T-cell (primary cell): ENCODE data around the gene COX7B2. TPM values are rescaled to one million over a fixed set of nuclear protein-coding genes. Genes with fewer than 3 reads are reported as not detected.

Experiments used
- ATAC-seq, 4 experiments: fragments of 200-7000 bp in 3 of 4; fragments of 150-1000 bp in 1 of 4; cut with Tn5 transposase; replicated peaks in 1 of 4; 1 replicate in 3 of 4; 2 replicates in 1 of 4; pipeline ENCODE4 v1.10.0; 2021; ENCODE audit warnings: moderate library complexity in 3 of 4, mild to moderate bottlenecking in 2 of 4, moderate number of reproducible peaks in 1 of 4
- CTCF ChIA-PET, 2 donors: fragments of 300-600 bp; sonication (Branson Sonifier 250); formaldehyde crosslinking; loops; one replicate each; lab custom pipeline; 2022; ENCODE audit warnings: antibody characterized with exemption in 2 of 2; lab: Charles Lee
- POLR2A ChIA-PET, 2 donors: fragments of 300-600 bp; sonication (Branson Sonifier 250); formaldehyde crosslinking; loops; one replicate each; lab custom pipeline; 2022; ENCODE audit warnings: antibody characterized with exemption in 2 of 2; lab: Charles Lee
- DNase-seq, 35 experiments: peaks; one replicate each; pipeline versions ENCODE4 v3.0.0 to v3.0.0-alpha.2; 2013 to 2023
- H3K27ac ChIP-seq: one replicate; pipeline ENCODE4 v1.5.1; 2013; ENCODE audit warnings: low read length
- H3K27me3 ChIP-seq, 2 experiments: replicated peaks in 1 of 2; 1 replicate in 1 of 2; 2 replicates in 1 of 2; pipeline versions ENCODE4 v1.6.1 to v1.7.0; 2013; ENCODE audit warnings: low read length in 1 of 2, mixed read lengths in 1 of 2; ENCODE audit not compliant: control insufficient read depth in 2 of 2, insufficient read depth in 2 of 2; ENCODE audit errors: extremely low read depth in 1 of 2
- H3K36me3 ChIP-seq, 2 donors: 1 replicate in 1 of 2; 2 replicates in 1 of 2; pipeline versions ENCODE4 v1.6.1 to v1.7.0; 2013; ENCODE audit warnings: low read length in 1 of 2; ENCODE audit not compliant: control insufficient read depth in 2 of 2, insufficient read depth in 1 of 2; ENCODE audit errors: extremely low read depth in 1 of 2
- H3K4me1 ChIP-seq, 2 experiments: 1 replicate in 1 of 2; 2 replicates in 1 of 2; pipeline versions ENCODE4 v1.6.1 to v1.7.0; 2013; ENCODE audit warnings: low read length in 2 of 2, mixed read lengths in 1 of 2; ENCODE audit not compliant: insufficient read depth in 2 of 2, control insufficient read depth in 1 of 2; ENCODE audit errors: extremely low read depth in 1 of 2
- H3K4me3 ChIP-seq, 2 donors: 1 replicate in 1 of 2; 2 replicates in 1 of 2; pipeline versions ENCODE4 v1.5.1 to v1.7.0; 2013; ENCODE audit warnings: mild to moderate bottlenecking in 2 of 2, low read length in 1 of 2, moderate library complexity in 1 of 2; ENCODE audit not compliant: control insufficient read depth in 1 of 2; ENCODE audit errors: extremely low read depth in 1 of 2
- H3K9me3 ChIP-seq: 2 replicates; pipeline ENCODE4 v1.7.0; 2013
- H3K27ac Mint-ChIP-seq, 2 donors: one replicate each; pipeline ENCODE4 v1.8.0; 2020 to 2021; ENCODE audit warnings: mild to moderate bottlenecking in 2 of 2, mixed read lengths in 2 of 2
- H3K27me3 Mint-ChIP-seq, 2 donors: one replicate each; pipeline ENCODE4 v1.8.0; 2021 to 2022; ENCODE audit warnings: mixed read lengths in 2 of 2
- H3K36me3 Mint-ChIP-seq: one replicate; pipeline ENCODE4 v1.8.0; 2021; ENCODE audit warnings: mixed read lengths
- H3K4me1 Mint-ChIP-seq, 3 donors: one replicate each; pipeline ENCODE4 v1.8.0; 2020 to 2022; ENCODE audit warnings: mixed read lengths in 3 of 3, mild to moderate bottlenecking in 1 of 3
- H3K4me3 Mint-ChIP-seq, 3 donors: one replicate each; pipeline ENCODE4 v1.8.0; 2020 to 2022; ENCODE audit warnings: mild to moderate bottlenecking in 3 of 3, mixed read lengths in 3 of 3, moderate library complexity in 3 of 3
- H3K9me3 Mint-ChIP-seq, 3 donors: one replicate each; pipeline ENCODE4 v1.8.0; 2020 to 2022; ENCODE audit warnings: mixed read lengths in 3 of 3
- WGBS: methylation state at CpG from one replicate; pipeline ENCODE4 v1.1.5; 2013; ENCODE audit warnings: missing lambda C conversion rate; ENCODE audit not compliant: insufficient coverage; 5-methylcytosine and 5-hydroxymethylcytosine counted together
- total RNA-seq, 35 experiments: library from RNA in 6 of 35; stranded (reverse) in 6 of 35; fragments of 120-200 nt in 1 of 35; gene quantifications; one replicate each; pipeline versions ENCODE4 v1.2.1 to v1.2.4 and lab custom pipeline; 2013 to 2026

Gene COX7B2
- total RNA-seq, 5 donors from 2014 or later (not counting 1 experiment from before 2014, with no cell fraction given), result not detected

DNA sequence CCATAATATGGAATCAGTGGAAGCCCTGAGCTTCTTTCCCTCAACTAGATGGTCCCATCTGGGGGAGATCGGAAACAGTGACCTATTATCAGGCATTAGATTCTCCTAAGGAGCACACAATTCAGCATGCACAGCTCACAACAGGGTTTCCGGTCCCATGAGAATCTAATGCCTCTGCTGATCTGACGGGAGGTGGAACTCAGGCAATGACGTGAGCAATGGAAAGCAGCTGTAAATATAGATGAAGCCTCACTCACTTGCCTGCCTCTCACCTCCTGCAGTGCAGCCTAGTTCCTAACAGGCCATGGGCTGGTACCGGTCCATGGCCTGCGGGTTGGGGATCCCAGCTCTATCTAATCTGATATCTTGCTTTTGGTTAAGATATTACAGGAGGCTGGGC is 88.9 kb downstream of the COX7B2 start:
- Histone ChIP-seq H3K9me3 (no peaks in the 10 kb centered on the region), H3K4me3 (no peak overlapping the region), H3K36me3 (no peaks in the 10 kb centered on the region), H3K27ac (no peak overlapping the region), H3K27me3 (no peaks in the 10 kb centered on the region), H3K4me1 (no peaks in the 10 kb centered on the region)
- H3K9me3 Mint-ChIP-seq, result peaks cover 0 to 5% (median 0%) of the 10 kb centered on the region in 3 donors
- ATAC-seq (no peak), DNase-seq (no peak)
- POLR2A ChIA-PET, result no interaction called here
- H3K4me3 Mint-ChIP-seq, result no peak overlapping the region
- no peaks in the 10 kb centered on the region for H3K4me1 Mint-ChIP-seq
- no peak overlapping the region for H3K27ac Mint-ChIP-seq
- 92% methylated on average over 4 of the region's 6 CpGs for WGBS
- no peaks in the 10 kb centered on the region for H3K27me3 Mint-ChIP-seq
- CTCF ChIA-PET, result interaction anchor here in 1 of 2 donors (0.8 kb wide), 1 partner anchor 101 kb away, joined by 4 read pairs; no protein-coding TSS in a partner anchor
- no peaks in the 10 kb centered on the region for H3K36me3 Mint-ChIP-seq

- POLR2A ChIA-PET, result no interaction called here
- H3K27ac Mint-ChIP-seq, result no peak overlapping the region
- no peak for DNase-seq
- Histone ChIP-seq H3K36me3 (no peaks in the 10 kb centered on the region), H3K9me3 (no peaks in the 10 kb centered on the region), H3K27me3 (no peaks in the 10 kb centered on the region), H3K27ac (no peak overlapping the region), H3K4me1 (no peaks in the 10 kb centered on the region), H3K4me3 (no peak overlapping the region)
- no CpG with 5 or more reads among the region's 3 CpGs for WGBS
- no peak for ATAC-seq
- H3K4me3 Mint-ChIP-seq, result no peak overlapping the region
- CTCF ChIA-PET, result interaction anchor here in 1 of 2 donors (0.6 kb wide), 1 partner anchor 572 kb away, joined by 8 read pairs; no protein-coding TSS in a partner anchor
- no peaks in the 10 kb centered on the region for H3K27me3 Mint-ChIP-seq
- H3K9me3 Mint-ChIP-seq, result no peaks in the 10 kb centered on the region
- H3K4me1 Mint-ChIP-seq, result no peaks in the 10 kb centered on the region
- H3K36me3 Mint-ChIP-seq, result no peaks in the 10 kb centered on the region
Observed at GRCh38 chr4:46819095-46819494, 90.0 kb downstream of the COX7B2 start.

DNA sequence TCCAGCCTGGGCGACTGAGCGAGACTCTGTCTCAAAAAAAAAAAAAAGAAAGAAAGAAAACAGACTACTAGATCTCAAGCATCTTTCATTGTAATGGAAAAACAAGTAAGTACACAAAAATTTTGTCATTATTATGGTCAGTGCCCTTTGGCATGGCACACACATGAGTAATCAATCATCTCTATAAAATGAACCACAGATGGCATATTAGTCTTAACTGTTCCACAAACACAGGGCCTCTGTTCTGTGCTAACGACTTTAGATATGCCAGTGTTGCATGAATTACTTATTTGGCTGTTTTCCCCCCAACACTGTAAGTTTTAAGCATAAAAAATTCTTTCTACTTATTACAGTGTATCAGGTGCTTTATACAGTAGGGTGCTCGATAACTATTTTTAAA is 90.4 kb downstream of the COX7B2 start:
- WGBS, result no CpG with 5 or more reads among the region's 4 CpGs

DNA sequence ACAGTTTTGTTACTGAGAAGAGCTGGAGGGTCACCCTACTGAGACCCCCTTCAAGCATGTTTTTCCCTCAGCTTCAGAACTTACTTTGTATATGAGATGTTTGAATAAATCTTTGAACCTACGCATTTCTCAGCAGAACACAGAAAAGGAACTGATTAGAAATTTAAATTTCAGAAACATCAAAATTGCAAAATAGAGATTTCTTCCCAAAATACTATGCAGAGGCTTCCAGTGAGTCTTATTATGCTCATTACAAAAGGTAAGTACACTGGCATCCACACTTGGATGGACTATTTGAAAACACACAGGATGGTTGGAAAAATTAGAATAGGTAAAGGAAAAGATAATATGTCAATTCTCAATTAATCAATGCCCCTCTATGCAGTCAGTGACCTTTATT is 91.2 kb downstream of the COX7B2 start:
- H3K4me3 Mint-ChIP-seq, result no peak overlapping the region
- no peak overlapping the region for H3K27ac Mint-ChIP-seq
- no peaks in the 10 kb centered on the region for H3K27me3 Mint-ChIP-seq
- ChIA-PET POLR2A (no interaction called here), CTCF (no interaction called here)
- WGBS, result no CpG with 5 or more reads among the region's 1 CpG
- no peak for DNase-seq
- no peaks in the 10 kb centered on the region for H3K36me3 ChIP-seq
- H3K4me1 ChIP-seq, result no peaks in the 10 kb centered on the region
- no peaks in the 10 kb centered on the region for H3K9me3 Mint-ChIP-seq
- H3K27ac ChIP-seq, result no peak overlapping the region
- H3K36me3 Mint-ChIP-seq, result no peaks in the 10 kb centered on the region
- H3K4me3 ChIP-seq, result no peak overlapping the region
- no peaks in the 10 kb centered on the region for H3K9me3 ChIP-seq
- no peak for ATAC-seq
- H3K4me1 Mint-ChIP-seq, result no peaks in the 10 kb centered on the region
- H3K27me3 ChIP-seq, result no peaks in the 10 kb centered on the region

More for the DNA sequence above, 90.4 kb downstream of the COX7B2 start:
- Mint-ChIP-seq H3K36me3 (no peaks in the 10 kb centered on the region), H3K4me3 (no peak overlapping the region), H3K4me1 (no peaks in the 10 kb centered on the region), H3K27ac (no peak overlapping the region), H3K9me3 (no peaks in the 10 kb centered on the region), H3K27me3 (no peaks in the 10 kb centered on the region)
- Histone ChIP-seq H3K27me3 (no peaks in the 10 kb centered on the region), H3K36me3 (no peaks in the 10 kb centered on the region), H3K4me1 (no peaks in the 10 kb centered on the region), H3K4me3 (no peak overlapping the region), H3K9me3 (no peaks in the 10 kb centered on the region), H3K27ac (no peak overlapping the region)
- no peak for ATAC-seq
- ChIA-PET CTCF (no interaction called here), POLR2A (no interaction called here)
- no peak for DNase-seq

GRCh38 chr4:46804781-46805413 is 104.1 kb downstream of the COX7B2 start:
- Mint-ChIP-seq H3K9me3 (peaks cover 0 to 3% (median 0%) of the 10 kb centered on the region in 3 donors), H3K4me1 (no peaks in the 10 kb centered on the region), H3K27ac (no peak overlapping the region), H3K27me3 (no peaks in the 10 kb centered on the region), H3K4me3 (no peak overlapping the region), H3K36me3 (no peaks in the 10 kb centered on the region)
- Histone ChIP-seq H3K9me3 (no peaks in the 10 kb centered on the region), H3K36me3 (no peaks in the 10 kb centered on the region), H3K27ac (no peak overlapping the region), H3K27me3 (no peaks in the 10 kb centered on the region), H3K4me1 (no peaks in the 10 kb centered on the region), H3K4me3 (no peak overlapping the region)
- DNase-seq (no peak), ATAC-seq (no peak)
- ChIA-PET POLR2A (no interaction called here), CTCF (no interaction called here)
- WGBS, result 91% methylated on average over 19 of the region's 24 CpGs

DNA sequence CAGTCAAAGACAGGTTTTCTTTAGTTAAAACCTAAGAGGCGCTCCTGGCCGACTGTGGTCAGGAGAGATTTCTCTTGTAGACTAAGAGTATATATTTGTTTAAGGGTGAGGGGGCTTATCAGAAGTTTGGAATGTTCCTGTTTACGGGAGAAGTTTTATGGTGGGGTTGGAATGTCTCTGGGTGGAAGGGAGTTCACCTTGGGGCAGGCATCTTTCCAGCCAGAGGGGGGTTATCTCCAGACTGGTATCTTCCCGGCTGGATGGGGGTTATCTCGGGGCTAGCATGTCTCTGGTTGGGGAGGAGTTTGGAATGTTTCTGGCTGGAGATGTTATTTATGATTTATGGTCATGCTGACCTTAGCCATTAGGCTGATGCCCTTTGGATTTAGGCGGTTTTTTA is 116.0 kb downstream of the COX7B2 start:
- Histone ChIP-seq H3K27me3 (no peaks in the 10 kb centered on the region), H3K36me3 (no peaks in the 10 kb centered on the region), H3K9me3 (no peaks in the 10 kb centered on the region), H3K4me3 (no peak overlapping the region), H3K4me1 (no peaks in the 10 kb centered on the region), H3K27ac (no peak overlapping the region)
- Mint-ChIP-seq H3K27ac (no peak overlapping the region), H3K27me3 (no peaks in the 10 kb centered on the region), H3K36me3 (no peaks in the 10 kb centered on the region), H3K4me3 (no peak overlapping the region), H3K9me3 (peaks cover 6 to 18% (median 7%) of the 10 kb centered on the region in 3 donors), H3K4me1 (no peaks in the 10 kb centered on the region)
- DNase-seq (no peak), ATAC-seq (no peak)
- WGBS, result 76% methylated on average over 5 of the region's 6 CpGs
- CTCF ChIA-PET, result no interaction called here
- POLR2A ChIA-PET, result no interaction called here
